MCF 10A (cell line): ENCODE results near the gene GYPB. TPM values are rescaled to one million over a fixed set of nuclear protein-coding genes. Genes with fewer than 3 reads are reported as not detected.
"Not testable (repeated sequence)": the region's sequence is repeated elsewhere in the genome, so short reads cannot be mapped to it uniquely, and the experiment has no call there.

Experiments
- BruUV-seq: library from RNA; stranded (reverse); fragments of 400-500 nt; replicated peaks from 2 replicates; lab custom pipeline; 2021; lab: Mats Ljungman, UMichigan
- CTCF ChIA-PET: fragments of 300-600 bp; sonication (Branson Sonifier 250); formaldehyde crosslinking; extraction: SDS; loops from one replicate; lab custom pipeline; 2021; ENCODE audit warnings: antibody characterized with exemption, inconsistent platforms; lab: Yijun Ruan, JAX
- POLR2A ChIA-PET: fragments of 300-600, 350-650 bp; sonication (Branson Sonifier 250); formaldehyde crosslinking; extraction: SDS; loops from one replicate; lab custom pipeline; 2020; ENCODE audit warnings: antibody characterized with exemption, inconsistent platforms; lab: Yijun Ruan, JAX
- DNase-seq: peaks from one replicate; pipeline ENCODE4 v3.0.0-alpha.2; 2018; ENCODE audit not compliant: unreplicated experiment
- H3K27ac Mint-ChIP-seq: one replicate; pipeline ENCODE4 v1.8.0; 2022; ENCODE audit warnings: mild to moderate bottlenecking, low read depth, mixed read lengths; ENCODE audit not compliant: unreplicated experiment
- H3K27me3 Mint-ChIP-seq: one replicate; pipeline ENCODE4 v1.8.0; 2022; ENCODE audit warnings: mixed read lengths; ENCODE audit not compliant: insufficient read depth, unreplicated experiment
- H3K36me3 Mint-ChIP-seq: one replicate; pipeline ENCODE4 v1.8.0; 2022; ENCODE audit warnings: mild to moderate bottlenecking, moderate library complexity, mixed read lengths; ENCODE audit not compliant: insufficient read depth, unreplicated experiment
- H3K4me1 Mint-ChIP-seq: one replicate; pipeline ENCODE4 v1.8.0; 2022; ENCODE audit warnings: mixed read lengths; ENCODE audit not compliant: insufficient read depth, unreplicated experiment
- H3K4me3 Mint-ChIP-seq: one replicate; pipeline ENCODE4 v1.8.0; 2022; ENCODE audit warnings: mild to moderate bottlenecking, moderate library complexity, mixed read lengths; ENCODE audit not compliant: unreplicated experiment
- H3K9me3 Mint-ChIP-seq: one replicate; pipeline ENCODE4 v1.8.0; 2022; ENCODE audit warnings: mixed read lengths; ENCODE audit not compliant: unreplicated experiment
- CTCF ChIP-seq: fragments of 200-600 bp; IDR thresholded peaks from one replicate; pipeline ENCODE4 v1.8.0; 2022; ENCODE audit warnings: antibody characterized with exemption, mild to moderate bottlenecking; ENCODE audit not compliant: unreplicated experiment
- intact Hi-C: fragments of 100-400 bp; cut with micrococcal nuclease; formaldehyde crosslinking; loops from 2 replicates; pipeline ENCODE4 v1.14.1; 2022
- total RNA-seq: library from RNA; stranded (reverse); gene quantifications from 2 replicates; pipeline ENCODE4 v1.2.3, GENCODE V29; 2022

GYPB gene
- total RNA-seq, 1 experiment from 2014 or later = not detected

DNA sequence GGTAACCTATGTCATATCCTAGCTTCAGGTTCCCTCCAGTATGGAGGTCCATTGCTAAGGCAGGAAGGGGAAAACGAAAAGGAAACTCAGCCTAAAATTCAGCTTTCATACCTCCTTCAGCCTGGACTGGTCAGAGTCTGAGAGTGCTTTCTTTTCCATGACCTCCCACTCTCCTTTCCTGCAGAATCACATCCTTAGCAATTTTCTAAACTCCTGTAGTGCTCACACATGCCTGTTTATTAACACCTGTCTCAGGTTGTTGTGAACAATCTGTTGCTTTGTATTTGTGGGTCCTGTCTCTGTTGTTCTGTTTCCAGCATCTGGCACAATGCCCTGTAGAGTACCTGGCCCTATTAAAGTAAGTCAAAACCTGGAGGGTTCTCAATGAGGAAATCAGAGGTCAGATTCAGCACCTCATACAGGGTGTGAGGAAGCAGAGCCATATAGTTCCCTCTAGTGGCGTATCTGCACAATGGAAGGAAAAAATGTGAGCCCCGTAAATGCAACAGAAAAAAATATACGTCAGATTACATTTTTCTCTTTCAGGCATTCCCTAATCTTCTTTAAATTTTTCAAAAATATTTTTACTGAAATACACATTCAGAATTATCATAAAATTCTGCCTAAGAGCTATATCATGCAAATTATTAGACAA is 2.3 kb upstream of the GYPB start:
- H3K4me1 Mint-ChIP-seq, POLR2A ChIA-PET, BruUV-seq, H3K9me3 Mint-ChIP-seq, H3K4me3 Mint-ChIP-seq, H3K36me3 Mint-ChIP-seq, H3K27ac Mint-ChIP-seq: not testable (repeated sequence)
- TF ChIP-seq CTCF = peak; percentile 46
- peaks cover 11% of the 10 kb centered on the region for H3K27me3 Mint-ChIP-seq
- CTCF ChIA-PET = interaction anchor here (1.5 kb wide), 1 partner anchor 247 kb away, joined by 4 read pairs; no protein-coding TSS in a partner anchor
- intact Hi-C loops = loop anchor here (5.0 kb wide), 1 partner anchor 249 kb away; no protein-coding TSS in a partner anchor
- DNase-seq = peak; percentile 45

- POLR2A ChIA-PET, H3K4me3 Mint-ChIP-seq, H3K36me3 Mint-ChIP-seq, H3K27ac Mint-ChIP-seq, H3K9me3 Mint-ChIP-seq, DNase-seq, intact Hi-C loops, BruUV-seq, H3K4me1 Mint-ChIP-seq: not testable (repeated sequence)
- CTCF ChIA-PET = interaction anchor here (0.7 to 1.0 kb wide), 2 partner anchors 71 to 244 kb away, joined by 3 read pairs; no protein-coding TSS in a partner anchor
- H3K27me3 Mint-ChIP-seq = peaks cover 11% of the 10 kb centered on the region
Observed at GRCh38 chr4:144018223-144019000, 768 bp downstream of the GYPB start.

- POLR2A ChIA-PET, BruUV-seq, H3K9me3 Mint-ChIP-seq, intact Hi-C loops, H3K4me3 Mint-ChIP-seq, DNase-seq, H3K4me1 Mint-ChIP-seq, H3K27ac Mint-ChIP-seq, H3K36me3 Mint-ChIP-seq: not testable (repeated sequence)
- CTCF ChIA-PET = interaction anchor here (1.0 kb wide), 1 partner anchor 243 kb away, joined by 3 read pairs; no protein-coding TSS in a partner anchor
- peaks cover 11% of the 10 kb centered on the region for H3K27me3 Mint-ChIP-seq
Observed at GRCh38 chr4:144017271-144017670, 1.9 kb downstream of the GYPB start.

DNA sequence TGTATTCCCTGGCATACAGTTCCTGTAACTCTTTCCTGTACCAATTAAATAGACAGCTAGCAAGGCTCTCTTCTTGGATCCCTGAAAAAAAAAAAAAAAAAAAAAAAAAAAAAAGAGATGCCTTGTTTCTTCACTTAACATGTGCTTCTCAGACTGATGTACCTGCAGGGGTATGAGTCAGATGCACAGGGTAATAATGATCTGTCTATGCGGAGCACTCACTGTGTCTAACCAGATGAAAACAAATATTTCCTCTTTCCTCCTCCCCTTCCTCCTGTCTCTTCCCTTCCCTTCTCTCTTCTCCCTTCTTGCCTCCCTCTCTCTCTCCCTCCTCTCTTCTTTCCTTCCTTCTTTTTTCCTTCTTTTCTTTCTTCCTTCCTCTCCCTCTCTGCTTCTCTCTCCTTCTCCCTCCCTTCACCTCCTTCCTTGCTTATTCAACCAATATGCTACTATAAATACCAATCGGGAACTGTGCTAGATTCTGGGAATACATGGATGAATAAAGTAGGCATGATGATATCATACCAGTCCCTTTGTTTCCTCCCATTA is 3.0 kb downstream of the GYPB start:
- peak; percentile 25 for DNase-seq

DNA sequence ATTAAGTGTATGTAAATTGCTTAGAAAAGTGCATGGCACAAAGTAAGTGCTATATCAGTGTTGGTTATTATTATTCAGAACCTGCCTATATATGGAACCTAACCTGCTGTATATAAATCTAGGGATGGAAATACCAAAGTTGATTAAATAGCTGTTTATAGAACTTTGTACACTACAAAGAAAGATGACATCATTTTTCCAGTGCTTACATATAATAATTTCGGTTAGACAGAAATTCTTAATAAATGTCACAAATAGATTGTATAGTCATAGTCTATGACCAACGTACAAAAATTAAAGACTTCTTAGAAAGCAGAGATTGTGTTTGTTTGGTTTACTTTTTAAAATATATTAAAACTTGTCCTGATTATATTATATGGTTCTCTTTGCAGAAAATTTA is 4.4 kb downstream of the GYPB start:
- intact Hi-C loops = no loop called here
- no TSS peak for BruUV-seq
- no peak for TF ChIP-seq CTCF
- Mint-ChIP-seq H3K36me3 (no peaks in the 10 kb centered on the region), H3K4me3 (no peak overlapping the region), H3K9me3 (no peaks in the 10 kb centered on the region), H3K4me1 (peaks cover 6% of the 10 kb centered on the region), H3K27me3 (peaks cover 2% of the 10 kb centered on the region), H3K27ac (no peak overlapping the region)
- CTCF ChIA-PET = no interaction called here
- POLR2A ChIA-PET = no interaction called here
- no peak for DNase-seq

More for the DNA sequence above, 3.0 kb downstream of the GYPB start:
- H3K27ac Mint-ChIP-seq, H3K9me3 Mint-ChIP-seq, POLR2A ChIA-PET, intact Hi-C loops, H3K4me1 Mint-ChIP-seq, BruUV-seq, H3K4me3 Mint-ChIP-seq, H3K36me3 Mint-ChIP-seq: not testable (repeated sequence)
- CTCF ChIA-PET = interaction anchor here (0.6 kb wide), 1 partner anchor 635 kb away, joined by 4 read pairs; no protein-coding TSS in a partner anchor
- H3K27me3 Mint-ChIP-seq = peaks cover 11% of the 10 kb centered on the region

GRCh38 chr4:144008602-144009001 is 10.6 kb downstream of the GYPB start:
- H3K36me3 Mint-ChIP-seq, CTCF ChIA-PET, H3K9me3 Mint-ChIP-seq, BruUV-seq, intact Hi-C loops, POLR2A ChIA-PET, H3K4me3 Mint-ChIP-seq, H3K27me3 Mint-ChIP-seq, DNase-seq, H3K27ac Mint-ChIP-seq, H3K4me1 Mint-ChIP-seq: not testable (repeated sequence)

GRCh38 chr4:144007960-144008359 is 11.2 kb downstream of the GYPB start:
- H3K27ac Mint-ChIP-seq, intact Hi-C loops, H3K4me1 Mint-ChIP-seq, DNase-seq, H3K9me3 Mint-ChIP-seq, H3K36me3 Mint-ChIP-seq, POLR2A ChIA-PET, H3K27me3 Mint-ChIP-seq, BruUV-seq, H3K4me3 Mint-ChIP-seq, CTCF ChIA-PET: not testable (repeated sequence)
